Stimulated activated CD4-positive, alpha-beta T cell treated with anti-CD3 and anti-CD28 coated beads, Interleukin-15, amount 100 ng/mL, for 48 hours (primary cell): ENCODE results near the gene KIF3C.
A peak's percentile ranks its signal among the peaks of the same experiment; 100 is the strongest.
"Not testable (repeated sequence)": the region's sequence is repeated elsewhere in the genome, so short reads cannot be mapped to it uniquely, and the experiment has no call there.

Experiments
- DNase-seq, 2 donors: peaks; one replicate each; pipeline ENCODE4 v3.0.0-alpha.2; 2020; ENCODE audit warnings: low read depth in 2 of 2

KIF3C gene

GRCh38 chr2:25982273-25982967 is at the start of gene KIF3C:
KIF3C (minus strand) TSS chr2:25982497; CDS start chr2:25981917, 580 bp downstream.
- DNase-seq = peak; percentile 37 to 64

- not testable (repeated sequence) for DNase-seq
Observed at GRCh38 chr2:26028083-26028482, 45.8 kb upstream of the KIF3C start.

GRCh38 chr2:26025509-26025908 is 43.2 kb upstream of the KIF3C start:
- no peak for DNase-seq

- DNase-seq = no peak
Observed at GRCh38 chr2:26024260-26024659, 42.0 kb upstream of the KIF3C start.

GRCh38 chr2:26020231-26020640 is 37.9 kb upstream of the KIF3C start:
- DNase-seq = no peak

- peak; percentile 23 to 39 for DNase-seq
Observed at GRCh38 chr2:26018184-26019055, 36.1 kb upstream of the KIF3C start.

GRCh38 chr2:26017464-26018183 is 35.3 kb upstream of the KIF3C start:
- DNase-seq = no peak

GRCh38 chr2:26016706-26017045 is 34.4 kb upstream of the KIF3C start:
- DNase-seq = not testable (repeated sequence)

GRCh38 chr2:26016012-26016705 is 33.9 kb upstream of the KIF3C start:
- no peak for DNase-seq

- DNase-seq = no peak
Observed at GRCh38 chr2:26013668-26014067, 31.4 kb upstream of the KIF3C start.

- no peak for DNase-seq
Observed at GRCh38 chr2:26011990-26012856, 29.9 kb upstream of the KIF3C start.

GRCh38 chr2:26011609-26011989 is 29.3 kb upstream of the KIF3C start:
- DNase-seq = no peak

GRCh38 chr2:26010943-26011342 is 28.6 kb upstream of the KIF3C start:
- no peak for DNase-seq

GRCh38 chr2:26009567-26009963 is 27.3 kb upstream of the KIF3C start:
- no peak for DNase-seq

GRCh38 chr2:26008851-26009566 is 26.7 kb upstream of the KIF3C start:
- no peak for DNase-seq

GRCh38 chr2:26008095-26008494 is 25.8 kb upstream of the KIF3C start:
- DNase-seq = no peak

- DNase-seq = no peak
Observed at GRCh38 chr2:26002632-26003310, 20.5 kb upstream of the KIF3C start.

GRCh38 chr2:26001743-26002351 is 19.6 kb upstream of the KIF3C start:
- no peak for DNase-seq

GRCh38 chr2:26000561-26001082 is 18.3 kb upstream of the KIF3C start:
- no peak for DNase-seq
